Measurements from ENCODE around the gene FAM174B.

The FAM174B gene

DNA sequence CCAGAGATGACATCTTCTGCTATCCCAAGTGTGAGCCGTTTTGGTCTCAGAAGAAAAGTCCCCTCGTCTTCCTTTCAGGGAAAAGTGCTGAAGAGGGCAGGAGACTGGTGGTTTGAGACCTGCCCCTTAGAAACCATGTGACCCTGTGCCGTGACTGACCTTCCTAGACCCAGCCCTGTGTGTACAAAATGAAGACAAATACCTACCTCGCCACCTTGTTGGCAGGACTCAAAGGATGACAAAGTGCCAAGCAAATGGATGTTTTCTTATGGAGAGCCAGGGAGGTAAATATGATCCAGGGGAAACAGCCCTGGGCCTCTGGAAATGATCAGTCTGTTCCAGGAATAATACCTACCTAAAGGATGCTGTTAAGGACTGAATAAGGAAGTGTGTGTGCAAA, 41.3 kb downstream of the FAM174B start:
- peaks cover 0 to 3% (median 0%) of the 10 kb centered on the region in 4 experiments for H3K36me3 ChIP-seq (ENCODE audit: control insufficient read depth in 4 of 4, insufficient read depth in 4 of 4, low read length in 3 of 4)
- no peaks in the 10 kb centered on the region for H3K9me3 ChIP-seq (ENCODE audit: control extremely low read depth in 1 of 5, control insufficient read depth in 4 of 5, insufficient read depth in 2 of 5, low read depth in 1 of 5, low read length in 4 of 5)
- H3K4me1 ChIP-seq (ENCODE audit: control extremely low read depth in 1 of 4, control insufficient read depth in 4 of 4, insufficient read depth in 4 of 4, low read length in 3 of 4) = peaks cover 0 to 3% (median 0%) of the 10 kb centered on the region in 4 experiments
- no peak overlapping the region for H3K4me3 ChIP-seq (ENCODE audit: control insufficient read depth in 1 of 7, extremely low read depth in 1 of 7, insufficient read depth in 4 of 7, low read depth in 2 of 7, low read length in 6 of 7)
- ChIA-PET POLR2A (no interaction called here), CTCF (no interaction called here)
- no peak overlapping the region for H3K27ac ChIP-seq (ENCODE audit: insufficient read depth in 1 of 2, low read depth in 1 of 2, low read length in 2 of 2, poor library complexity in 1 of 2, severe bottlenecking in 2 of 2)
- DNase-seq = no peak
- WGBS (ENCODE audit: insufficient coverage) = 91% methylated on average over 3 of the region's 4 CpGs
- H3K27me3 ChIP-seq (replicated peaks in 2 of 5; ENCODE audit: control insufficient read depth in 4 of 5, insufficient read depth in 5 of 5, low read length in 4 of 5) = no peaks in the 10 kb centered on the region

DNA sequence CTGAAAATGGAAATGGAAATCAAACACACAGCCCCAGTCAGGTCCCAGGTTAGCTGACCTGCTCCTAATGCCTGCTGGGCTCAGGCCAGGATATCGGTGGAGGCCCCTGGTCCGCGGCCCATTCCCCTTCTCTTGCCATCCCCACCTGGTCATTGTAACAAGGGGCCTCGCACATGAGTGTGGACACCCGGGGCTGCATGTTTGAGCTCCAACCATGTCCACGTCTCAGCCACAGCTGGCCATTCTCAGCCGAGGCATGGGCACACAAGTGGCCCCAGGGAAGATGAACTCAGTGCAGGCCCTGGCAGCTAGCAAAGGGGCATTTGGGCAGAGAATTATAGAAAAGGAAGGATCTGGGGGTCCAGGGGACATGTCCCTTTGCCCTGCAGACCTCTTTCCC, 41.7 kb downstream of the FAM174B start:
- no peak overlapping the region for H3K4me3 ChIP-seq (ENCODE audit: control insufficient read depth in 1 of 7, extremely low read depth in 1 of 7, insufficient read depth in 4 of 7, low read depth in 2 of 7, low read length in 6 of 7)
- peaks cover 0 to 3% (median 0%) of the 10 kb centered on the region in 4 experiments for H3K36me3 ChIP-seq (ENCODE audit: control insufficient read depth in 4 of 4, insufficient read depth in 4 of 4, low read length in 3 of 4)
- DNase-seq = no peak
- no peaks in the 10 kb centered on the region for H3K9me3 ChIP-seq (ENCODE audit: control extremely low read depth in 1 of 5, control insufficient read depth in 4 of 5, insufficient read depth in 2 of 5, low read depth in 1 of 5, low read length in 4 of 5)
- ChIA-PET CTCF (interaction anchor here (1.2 kb wide), 1 partner anchor 13 kb away, joined by 3 read pairs; no protein-coding TSS in a partner anchor), POLR2A (no interaction called here)
- H3K27ac ChIP-seq (ENCODE audit: insufficient read depth in 1 of 2, low read depth in 1 of 2, low read length in 2 of 2, poor library complexity in 1 of 2, severe bottlenecking in 2 of 2) = no peak overlapping the region
- peaks cover 0 to 3% (median 0%) of the 10 kb centered on the region in 4 experiments for H3K4me1 ChIP-seq (ENCODE audit: control extremely low read depth in 1 of 4, control insufficient read depth in 4 of 4, insufficient read depth in 4 of 4, low read length in 3 of 4)
- H3K27me3 ChIP-seq (replicated peaks in 2 of 5; ENCODE audit: control insufficient read depth in 4 of 5, insufficient read depth in 5 of 5, low read length in 4 of 5) = no peaks in the 10 kb centered on the region
- 91% methylated on average over 7 of the region's 7 CpGs for whole genome bisulfite sequencing (ENCODE audit: insufficient coverage)

DNA sequence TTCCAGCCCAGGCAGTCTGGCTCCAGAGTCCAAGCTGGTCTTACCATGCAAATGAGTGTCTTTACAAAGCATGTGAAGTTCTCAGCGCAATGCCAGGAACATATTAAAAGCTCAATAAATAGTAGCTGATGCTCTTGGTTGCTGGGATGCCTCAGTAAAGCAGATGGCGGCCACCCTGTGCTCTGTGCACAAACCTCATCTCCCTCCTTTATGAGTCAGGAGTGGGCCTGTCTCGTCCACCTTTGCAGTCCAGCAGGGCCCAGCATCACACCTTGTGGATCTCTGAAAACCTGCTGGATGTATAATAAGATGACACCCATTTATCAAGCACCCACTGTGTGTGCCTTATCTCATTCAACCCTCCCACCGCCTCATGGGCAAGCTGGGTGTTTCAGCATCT, 42.7 kb downstream of the FAM174B start:
- peaks cover 0 to 3% (median 0%) of the 10 kb centered on the region in 4 experiments for H3K4me1 ChIP-seq (ENCODE audit: control extremely low read depth in 1 of 4, control insufficient read depth in 4 of 4, insufficient read depth in 4 of 4, low read length in 3 of 4)
- H3K27ac ChIP-seq (ENCODE audit: insufficient read depth in 1 of 2, low read depth in 1 of 2, low read length in 2 of 2, poor library complexity in 1 of 2, severe bottlenecking in 2 of 2) = no peak overlapping the region
- CTCF ChIA-PET = interaction anchor here (1.0 to 1.5 kb wide), 5 partner anchors 14 to 334 kb away, joined by 3 to 6 read pairs (median 3); no protein-coding TSS in a partner anchor
- WGBS (ENCODE audit: insufficient coverage) = 100% methylated on average over 2 of the region's 4 CpGs
- no peak for DNase-seq
- no peaks in the 10 kb centered on the region for H3K27me3 ChIP-seq (replicated peaks in 2 of 5; ENCODE audit: control insufficient read depth in 4 of 5, insufficient read depth in 5 of 5, low read length in 4 of 5)
- H3K36me3 ChIP-seq (ENCODE audit: control insufficient read depth in 4 of 4, insufficient read depth in 4 of 4, low read length in 3 of 4) = peaks cover 0 to 3% (median 0%) of the 10 kb centered on the region in 4 experiments
- H3K9me3 ChIP-seq (ENCODE audit: control extremely low read depth in 1 of 5, control insufficient read depth in 4 of 5, insufficient read depth in 2 of 5, low read depth in 1 of 5, low read length in 4 of 5) = no peaks in the 10 kb centered on the region
- no peak overlapping the region for H3K4me3 ChIP-seq (ENCODE audit: control insufficient read depth in 1 of 7, extremely low read depth in 1 of 7, insufficient read depth in 4 of 7, low read depth in 2 of 7, low read length in 6 of 7)
- POLR2A ChIA-PET = no interaction called here

DNA sequence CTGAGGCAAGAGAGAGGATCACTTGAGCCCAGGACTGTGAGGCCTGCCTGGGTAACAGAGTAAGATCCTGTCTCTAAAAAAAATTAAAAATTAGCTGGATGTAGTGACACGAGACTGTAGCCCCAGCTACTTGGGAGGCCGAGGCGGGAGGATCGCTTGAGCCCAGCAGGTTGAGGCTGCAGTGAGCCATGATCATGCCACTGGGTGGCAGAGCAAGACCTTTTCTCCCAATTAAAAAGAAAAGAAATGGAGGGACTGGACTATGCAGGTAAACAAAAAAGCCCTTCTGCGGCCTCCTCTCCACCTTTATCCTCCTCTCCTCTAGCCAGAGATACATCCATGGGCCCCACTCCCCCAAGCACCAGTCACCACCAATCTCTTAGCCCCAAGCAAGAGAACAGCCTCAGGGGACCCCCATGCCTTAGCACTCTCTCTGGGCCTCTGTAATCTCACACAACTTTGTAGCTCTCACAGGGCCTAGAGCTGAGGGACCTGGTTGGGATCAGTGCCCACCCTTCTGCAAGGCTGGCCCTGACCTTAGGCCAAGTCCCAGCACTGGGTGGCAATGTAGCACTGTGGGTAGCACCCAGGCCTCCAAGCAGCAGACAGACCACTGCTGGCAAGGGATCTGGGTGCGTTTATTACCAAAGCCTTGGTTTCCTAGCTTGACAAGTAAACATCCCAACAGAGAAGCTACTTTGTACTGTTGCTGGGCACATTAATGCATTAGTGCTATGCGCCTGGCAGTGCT, 43.4 kb downstream of the FAM174B start:
- DNase-seq = no peak
- 76% methylated on average over 6 of the region's 7 CpGs for WGBS (ENCODE audit: insufficient coverage)
- ChIA-PET CTCF (interaction anchor here (0.9 to 1.5 kb wide), 7 partner anchors 15 to 333 kb away, joined by 3 to 6 read pairs (median 3); no protein-coding TSS in a partner anchor), POLR2A (interaction anchor here (0.6 kb wide), 1 partner anchor 10 kb away, joined by 3 read pairs; no protein-coding TSS in a partner anchor)
- H3K9me3 ChIP-seq (ENCODE audit: control extremely low read depth in 1 of 5, control insufficient read depth in 4 of 5, insufficient read depth in 2 of 5, low read depth in 1 of 5, low read length in 4 of 5) = no peaks in the 10 kb centered on the region
- peaks cover 0 to 3% (median 0%) of the 10 kb centered on the region in 4 experiments for H3K4me1 ChIP-seq (ENCODE audit: control extremely low read depth in 1 of 4, control insufficient read depth in 4 of 4, insufficient read depth in 4 of 4, low read length in 3 of 4)
- peaks cover 0 to 3% (median 0%) of the 10 kb centered on the region in 4 experiments for H3K36me3 ChIP-seq (ENCODE audit: control insufficient read depth in 4 of 4, insufficient read depth in 4 of 4, low read length in 3 of 4)
- no peak overlapping the region for H3K27ac ChIP-seq (ENCODE audit: insufficient read depth in 1 of 2, low read depth in 1 of 2, low read length in 2 of 2, poor library complexity in 1 of 2, severe bottlenecking in 2 of 2)
- no peak overlapping the region for H3K4me3 ChIP-seq (ENCODE audit: control insufficient read depth in 1 of 7, extremely low read depth in 1 of 7, insufficient read depth in 4 of 7, low read depth in 2 of 7, low read length in 6 of 7)
- H3K27me3 ChIP-seq (replicated peaks in 2 of 5; ENCODE audit: control insufficient read depth in 4 of 5, insufficient read depth in 5 of 5, low read length in 4 of 5) = no peaks in the 10 kb centered on the region

DNA sequence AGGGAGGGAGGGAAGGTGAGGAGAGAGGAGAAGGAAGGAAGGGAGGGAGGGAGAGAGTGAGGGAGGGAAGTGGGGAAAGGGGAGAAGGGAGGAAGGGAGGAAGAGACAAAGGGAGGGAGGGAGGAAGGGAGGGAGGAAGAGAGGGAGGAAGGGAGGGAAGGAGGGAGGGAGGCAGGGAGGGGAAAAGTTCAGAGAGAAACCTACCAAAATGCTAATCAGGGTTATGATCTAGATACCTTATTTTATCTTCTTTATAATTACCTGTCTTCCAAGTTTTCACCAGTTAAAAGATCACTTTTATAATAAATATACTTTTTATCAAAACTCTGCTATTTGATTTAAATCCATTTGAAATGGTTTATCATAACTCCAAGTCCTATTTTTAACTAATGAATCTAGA, 44.4 kb downstream of the FAM174B start:
- CTCF ChIA-PET = interaction anchor here (0.9 to 1.3 kb wide), 2 partner anchors 96 to 104 kb away, joined by 3 read pairs; no protein-coding TSS in a partner anchor
- H3K9me3 ChIP-seq (ENCODE audit: control extremely low read depth in 1 of 5, control insufficient read depth in 4 of 5, insufficient read depth in 2 of 5, low read depth in 1 of 5, low read length in 4 of 5) = no peaks in the 10 kb centered on the region
- peaks cover 0 to 3% (median 0%) of the 10 kb centered on the region in 5 experiments for H3K27me3 ChIP-seq (replicated peaks in 2 of 5; ENCODE audit: control insufficient read depth in 4 of 5, insufficient read depth in 5 of 5, low read length in 4 of 5)
- no peak overlapping the region for H3K4me3 ChIP-seq (ENCODE audit: control insufficient read depth in 1 of 7, extremely low read depth in 1 of 7, insufficient read depth in 4 of 7, low read depth in 2 of 7, low read length in 6 of 7)
- DNase-seq = no peak
- H3K27ac ChIP-seq (ENCODE audit: insufficient read depth in 1 of 2, low read depth in 1 of 2, low read length in 2 of 2, poor library complexity in 1 of 2, severe bottlenecking in 2 of 2) = no peak overlapping the region
- peaks cover 0 to 3% (median 0%) of the 10 kb centered on the region in 4 experiments for H3K4me1 ChIP-seq (ENCODE audit: control extremely low read depth in 1 of 4, control insufficient read depth in 4 of 4, insufficient read depth in 4 of 4, low read length in 3 of 4)
- POLR2A ChIA-PET = interaction anchor here (0.6 kb wide), 1 partner anchor 11 kb away, joined by 3 read pairs; no protein-coding TSS in a partner anchor
- H3K36me3 ChIP-seq (ENCODE audit: control insufficient read depth in 4 of 4, insufficient read depth in 4 of 4, low read length in 3 of 4) = no peaks in the 10 kb centered on the region

DNA sequence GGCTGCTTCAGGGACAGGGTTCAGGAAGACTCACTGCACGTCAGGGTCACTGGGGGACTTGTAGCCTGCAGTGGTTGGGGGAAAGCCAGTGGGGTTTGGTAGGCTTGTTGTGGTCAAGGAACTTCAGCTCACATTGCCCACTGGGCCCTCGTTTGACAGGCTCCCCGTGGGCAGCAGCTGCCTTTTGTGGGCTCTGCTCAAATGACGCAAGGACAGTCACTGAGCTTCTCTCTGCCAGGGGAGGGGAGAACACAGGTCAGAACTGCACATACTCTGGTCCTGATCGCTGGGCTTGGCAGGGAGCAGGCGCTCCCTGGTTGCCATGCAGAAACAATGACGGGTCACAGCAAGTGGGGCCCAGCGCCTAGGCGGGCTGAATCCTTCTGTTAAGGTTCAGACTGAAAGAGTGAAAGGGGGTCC, 45.5 kb downstream of the FAM174B start:
- Histone ChIP-seq H3K4me1 (ENCODE audit: control extremely low read depth in 1 of 4, control insufficient read depth in 4 of 4, insufficient read depth in 4 of 4, low read length in 3 of 4) (peaks cover 0 to 3% (median 0%) of the 10 kb centered on the region in 4 experiments), H3K4me3 (ENCODE audit: control insufficient read depth in 1 of 7, extremely low read depth in 1 of 7, insufficient read depth in 4 of 7, low read depth in 2 of 7, low read length in 6 of 7) (no peak overlapping the region), H3K27ac (ENCODE audit: insufficient read depth in 1 of 2, low read depth in 1 of 2, low read length in 2 of 2, poor library complexity in 1 of 2, severe bottlenecking in 2 of 2) (no peak overlapping the region), H3K36me3 (ENCODE audit: control insufficient read depth in 4 of 4, insufficient read depth in 4 of 4, low read length in 3 of 4) (no peaks in the 10 kb centered on the region), H3K9me3 (ENCODE audit: control extremely low read depth in 1 of 5, control insufficient read depth in 4 of 5, insufficient read depth in 2 of 5, low read depth in 1 of 5, low read length in 4 of 5) (no peaks in the 10 kb centered on the region), H3K27me3 (replicated peaks in 2 of 5; ENCODE audit: control insufficient read depth in 4 of 5, insufficient read depth in 5 of 5, low read length in 4 of 5) (peaks cover 0 to 3% (median 0%) of the 10 kb centered on the region in 5 experiments)
- 90% methylated on average over 8 of the region's 9 CpGs for WGBS (ENCODE audit: insufficient coverage)
- ChIA-PET POLR2A (no interaction called here), CTCF (no interaction called here)
- no peak for DNase-seq

Data from common myeloid progenitor, CD34-positive (primary cell).